Loucy (cell line): ENCODE results near the gene IRGC.

Experiments used
- H2AFZ ChIP-seq: fragments of 200-600 bp; sonication (generic); 2 replicates; pipeline ENCODE4 v1.6.0; 2016; ENCODE audit warnings: antibody characterized with exemption, mild to moderate bottlenecking, low read length, moderate library complexity
- H3F3A ChIP-seq: fragments of 200-600 bp; 2 replicates; pipeline ENCODE4 v1.6.0; 2016; ENCODE audit warnings: antibody characterized with exemption, low read depth, mild to moderate bottlenecking
- H3K27me3 ChIP-seq: fragments of 200-600 bp; sonication (generic); 2 replicates; pipeline ENCODE4 v1.6.1; 2014; ENCODE audit warnings: low read length, mild to moderate bottlenecking; ENCODE audit not compliant: insufficient read depth, poor library complexity, severe bottlenecking
- H3K36me3 ChIP-seq: fragments of 200-600 bp; sonication (generic); 2 replicates; pipeline ENCODE4 v1.6.1; 2016; ENCODE audit warnings: low read length; ENCODE audit not compliant: insufficient read depth
- H3K4me1 ChIP-seq: fragments of 200-600 bp; sonication (generic); 2 replicates; pipeline ENCODE4 v1.5.1; 2014; ENCODE audit warnings: low read length, mild to moderate bottlenecking; ENCODE audit not compliant: insufficient read depth, poor library complexity, severe bottlenecking
- H3K4me2 ChIP-seq: fragments of 200-600 bp; sonication (generic); 2 replicates; pipeline ENCODE4 v1.6.0; 2014; ENCODE audit warnings: antibody characterized with exemption, low read length, low read depth, mild to moderate bottlenecking; ENCODE audit not compliant: poor library complexity, severe bottlenecking
- H3K4me3 ChIP-seq: fragments of 200-600 bp; sonication (generic); 2 replicates; pipeline ENCODE4 v1.5.1; 2014; ENCODE audit warnings: low read length, mild to moderate bottlenecking, mixed read lengths; ENCODE audit not compliant: poor library complexity, severe bottlenecking
- H3K79me2 ChIP-seq: fragments of 200-600 bp; sonication (generic); 2 replicates; pipeline ENCODE4 v1.6.1; 2014; ENCODE audit warnings: low read length; ENCODE audit not compliant: insufficient read depth
- H3K9ac ChIP-seq: fragments of 200-600 bp; sonication (generic); 2 replicates; pipeline ENCODE4 v1.6.0; 2014; ENCODE audit warnings: mild to moderate bottlenecking, low read depth, low read length, moderate library complexity; ENCODE audit not compliant: poor library complexity, severe bottlenecking
- H3K9me2 ChIP-seq: fragments of 200-600 bp; sonication (generic); replicated peaks from 2 replicates; pipeline ENCODE4 v1.6.1; 2016; ENCODE audit warnings: low read depth, low read length, mixed read lengths
- H3K9me3 ChIP-seq: fragments of 200-600 bp; sonication (generic); 2 replicates; pipeline ENCODE4 v1.6.1; 2014; ENCODE audit warnings: mild to moderate bottlenecking, antibody characterized with exemption, low read length, low read depth; ENCODE audit not compliant: insufficient read depth
- H4K20me1 ChIP-seq: fragments of 200-600 bp; sonication (generic); 2 replicates; pipeline ENCODE4 v1.6.0; 2014; ENCODE audit warnings: antibody characterized with exemption, low read length, mild to moderate bottlenecking; ENCODE audit not compliant: insufficient read depth, poor library complexity, severe bottlenecking
- EZH2phosphoT487 ChIP-seq: fragments of 200-600 bp; IDR thresholded peaks from 2 replicates; pipeline ENCODE4 v1.6.1; 2018; ENCODE audit warnings: antibody characterized with exemption, mild to moderate bottlenecking, moderate library complexity, borderline replicate concordance
- TF ChIP-seq, protein P1 (sequence below): fragments of 200-600 bp; sonication (generic); conservative IDR thresholded peaks from 2 replicates; pipeline ENCODE4 v1.5.1; 2014; ENCODE audit warnings: mild to moderate bottlenecking, antibody characterized with exemption, low read length

The IRGC gene

DNA sequence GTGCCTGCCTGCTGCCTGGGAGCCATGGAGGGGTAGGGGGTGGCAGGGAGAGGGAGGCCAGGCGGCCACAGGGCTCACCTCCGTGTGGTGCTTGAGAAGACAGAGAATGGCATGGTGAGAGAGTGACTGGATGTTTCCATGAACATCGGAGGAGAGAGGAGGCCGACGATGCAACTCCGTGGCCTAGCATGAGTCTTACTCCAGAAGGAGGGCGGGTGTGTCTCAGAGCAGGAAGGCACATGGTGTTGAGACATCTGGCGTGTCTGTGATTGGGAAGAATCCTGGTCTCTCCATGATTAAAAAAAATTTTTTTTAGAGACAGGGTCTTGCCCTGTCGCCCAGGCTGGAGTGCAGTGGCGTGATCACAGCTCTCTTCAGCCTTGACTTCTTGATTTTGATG is 5.1 kb downstream of the IRGC start:
- Histone ChIP-seq H3K9me3 (no peaks in the 10 kb centered on the region), H3K36me3 (no peaks in the 10 kb centered on the region), H3K4me3 (no peak overlapping the region), H3K4me1 (no peaks in the 10 kb centered on the region), H3K27me3 (no peaks in the 10 kb centered on the region), H4K20me1 (no peaks in the 10 kb centered on the region), H3K79me2 (no peaks in the 10 kb centered on the region), H3K9ac (no peak overlapping the region), H3K9me2 (no peaks in the 10 kb centered on the region), H3K4me2 (no peak overlapping the region), H2AFZ (no peak overlapping the region), H3F3A (no peaks in the 10 kb centered on the region)
- TF ChIP-seq, protein P1, sequence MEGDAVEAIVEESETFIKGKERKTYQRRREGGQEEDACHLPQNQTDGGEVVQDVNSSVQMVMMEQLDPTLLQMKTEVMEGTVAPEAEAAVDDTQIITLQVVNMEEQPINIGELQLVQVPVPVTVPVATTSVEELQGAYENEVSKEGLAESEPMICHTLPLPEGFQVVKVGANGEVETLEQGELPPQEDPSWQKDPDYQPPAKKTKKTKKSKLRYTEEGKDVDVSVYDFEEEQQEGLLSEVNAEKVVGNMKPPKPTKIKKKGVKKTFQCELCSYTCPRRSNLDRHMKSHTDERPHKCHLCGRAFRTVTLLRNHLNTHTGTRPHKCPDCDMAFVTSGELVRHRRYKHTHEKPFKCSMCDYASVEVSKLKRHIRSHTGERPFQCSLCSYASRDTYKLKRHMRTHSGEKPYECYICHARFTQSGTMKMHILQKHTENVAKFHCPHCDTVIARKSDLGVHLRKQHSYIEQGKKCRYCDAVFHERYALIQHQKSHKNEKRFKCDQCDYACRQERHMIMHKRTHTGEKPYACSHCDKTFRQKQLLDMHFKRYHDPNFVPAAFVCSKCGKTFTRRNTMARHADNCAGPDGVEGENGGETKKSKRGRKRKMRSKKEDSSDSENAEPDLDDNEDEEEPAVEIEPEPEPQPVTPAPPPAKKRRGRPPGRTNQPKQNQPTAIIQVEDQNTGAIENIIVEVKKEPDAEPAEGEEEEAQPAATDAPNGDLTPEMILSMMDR = no peak
- no peak for TF ChIP-seq EZH2phosphoT487

DNA sequence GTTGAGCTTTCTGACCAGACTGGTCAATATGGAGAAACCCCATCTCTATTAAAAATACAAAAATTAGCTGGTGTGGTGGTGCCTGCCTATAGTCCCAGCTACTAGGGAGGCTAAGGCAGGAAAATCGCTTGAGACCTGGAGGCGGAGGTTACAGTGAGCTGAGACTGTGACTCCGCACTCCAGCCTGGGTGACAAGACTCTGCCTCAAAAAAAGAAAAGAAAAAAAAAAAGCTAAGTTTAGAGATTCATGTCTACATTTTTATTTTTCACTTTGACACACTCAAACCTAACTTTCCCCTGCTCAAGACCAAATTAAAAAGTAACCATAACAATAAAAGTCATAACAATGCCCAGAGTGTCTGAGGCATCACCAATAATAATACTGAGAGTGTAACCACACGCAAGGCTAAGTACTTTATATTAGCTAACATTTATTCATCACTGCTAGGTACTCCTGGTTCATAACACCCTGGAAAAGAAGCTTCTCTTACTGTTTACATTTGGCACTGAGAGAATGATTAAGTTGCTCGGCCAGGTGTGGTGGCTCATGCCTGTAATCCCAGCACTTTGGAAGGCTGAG is 5.7 kb downstream of the IRGC start:
- no peaks in the 10 kb centered on the region for H3K9me3 ChIP-seq
- H3K4me3 ChIP-seq = no peak overlapping the region
- H3K9ac ChIP-seq = no peak overlapping the region
- no peak overlapping the region for H2AFZ ChIP-seq
- H3K4me1 ChIP-seq = no peaks in the 10 kb centered on the region
- H3K79me2 ChIP-seq = no peaks in the 10 kb centered on the region
- H3F3A ChIP-seq = no peaks in the 10 kb centered on the region
- TF ChIP-seq, protein P1 = no peak
- TF ChIP-seq EZH2phosphoT487 = no peak
- no peak overlapping the region for H3K4me2 ChIP-seq
- no peaks in the 10 kb centered on the region for H3K9me2 ChIP-seq
- no peaks in the 10 kb centered on the region for H3K36me3 ChIP-seq
- H4K20me1 ChIP-seq = no peaks in the 10 kb centered on the region
- H3K27me3 ChIP-seq = no peaks in the 10 kb centered on the region

DNA sequence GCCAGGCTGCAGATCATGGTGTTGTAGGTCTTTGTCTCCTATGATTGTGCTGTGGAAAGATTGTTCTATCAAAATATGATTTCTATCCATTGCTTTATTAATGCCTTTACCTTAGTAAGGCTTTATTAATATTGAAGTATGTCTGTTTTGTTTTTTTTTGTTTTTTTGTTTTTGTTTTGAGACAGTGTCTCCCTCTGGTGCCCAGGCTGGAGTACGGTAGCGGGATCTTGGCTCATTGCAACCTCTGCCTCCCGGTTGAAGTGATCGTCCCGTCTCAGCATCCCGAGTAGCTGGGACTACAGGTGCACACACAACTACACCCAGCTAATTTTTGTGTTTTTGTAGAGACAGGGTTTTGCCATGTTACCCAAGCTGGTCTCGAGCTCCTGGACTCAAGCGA is 7.7 kb downstream of the IRGC start:
- Histone ChIP-seq H3K9ac (no peak overlapping the region), H3K36me3 (peaks cover 8% of the 10 kb centered on the region; the same call in 1 of the 2 replicates), H3K9me3 (no peaks in the 10 kb centered on the region), H2AFZ (no peak overlapping the region), H3K4me1 (no peaks in the 10 kb centered on the region), H3F3A (no peaks in the 10 kb centered on the region), H3K27me3 (no peaks in the 10 kb centered on the region), H3K79me2 (no peaks in the 10 kb centered on the region), H4K20me1 (no peaks in the 10 kb centered on the region), H3K9me2 (no peaks in the 10 kb centered on the region), H3K4me3 (no peak overlapping the region), H3K4me2 (no peak overlapping the region)
- no peak for TF ChIP-seq EZH2phosphoT487
- TF ChIP-seq, protein P1 = peak; percentile 32; the same call in 1 of the 2 replicates
